ENCODE measurements around the gene SC5D.

GRCh38 chr11:121312483-121312882 lies 19.9 kb downstream of the SC5D start:
- TF ChIP-seq CTCF (conservative IDR thresholded peaks at IDR 0.05; ENCODE audit: low read depth, low read length), result no peak
- TF ChIP-seq EZH2 (IDR thresholded peaks at IDR 0.05; ENCODE audit: low read length, unreplicated experiment), result no peak
- TF ChIP-seq EZH2phosphoT487 (IDR thresholded peaks at IDR 0.05; ENCODE audit: borderline replicate concordance, low read length), result no peak

Measured in PC-3 (cell line).